Panc1 (cell line): ENCODE data around the gene CTNNBIP1. TPM values are rescaled to one million over a fixed set of nuclear protein-coding genes. Genes with fewer than 3 reads are reported as not detected.

Experiments used
- ATAC-seq: fragments of 200-7000 bp; cut with Tn5 transposase; 2 replicates; pipeline ENCODE4 v1.9.1; 2020; ENCODE audit warnings: mild to moderate bottlenecking, moderate library complexity
- BruUV-seq: library from RNA; stranded (reverse); fragments of 400-500 nt; replicated peaks from 2 replicates; lab custom pipeline; 2021; lab: Mats Ljungman, UMichigan
- CTCF ChIA-PET: fragments of 300-600 bp; sonication (Branson Sonifier 250); formaldehyde crosslinking; loops from one replicate; lab custom pipeline; 2022; ENCODE audit warnings: antibody characterized with exemption; lab: Charles Lee
- POLR2A ChIA-PET: fragments of 300-600 bp; sonication (Branson Sonifier 250); formaldehyde crosslinking; loops from one replicate; lab custom pipeline; 2022; ENCODE audit warnings: antibody characterized with exemption; lab: Charles Lee
- DNase-seq: peaks from one replicate; pipeline ENCODE4 v3.0.0-alpha.2; 2010; ENCODE audit warnings: low read depth, low spot score
- H3K27ac ChIP-seq: 2 replicates; pipeline ENCODE4 v1.5.1; 2011; ENCODE audit warnings: mild to moderate bottlenecking, low read length, inconsistent platforms
- H3K27me3 ChIP-seq: fragments of 200-500 bp; sonication (Bioruptor generic); 2 replicates; pipeline ENCODE4 v1.6.0; 2014; ENCODE audit warnings: low read length, inconsistent platforms; ENCODE audit not compliant: control insufficient read depth, insufficient read depth
- H3K36me3 ChIP-seq: fragments of 200-500 bp; sonication (Bioruptor generic); 2 replicates; pipeline ENCODE4 v1.5.1; 2014; ENCODE audit warnings: inconsistent platforms, mild to moderate bottlenecking, low read length, moderate library complexity; ENCODE audit not compliant: control insufficient read depth, insufficient read depth
- H3K4me1 ChIP-seq: 2 replicates; pipeline ENCODE4 v1.5.1; 2011; ENCODE audit warnings: inconsistent platforms, mild to moderate bottlenecking, low read length, moderate library complexity; ENCODE audit not compliant: control insufficient read depth, insufficient read depth
- H3K4me3 ChIP-seq, 2 experiments: 2 replicates each; pipeline ENCODE4 v1.5.1; 2011 to 2012; ENCODE audit warnings: low read depth in 2 of 2, low read length in 2 of 2, mild to moderate bottlenecking in 2 of 2, inconsistent platforms in 1 of 2, moderate library complexity in 1 of 2
- H3K9me3 ChIP-seq: fragments of 200-500 bp; sonication (Bioruptor generic); 2 replicates; pipeline ENCODE4 v1.5.1; 2014; ENCODE audit warnings: low read depth, mild to moderate bottlenecking, inconsistent platforms, low read length, moderate library complexity; ENCODE audit not compliant: control insufficient read depth, insufficient read depth
- CTCF ChIP-seq: fragments of 450-650 bp; IDR thresholded peaks from 2 replicates; pipeline ENCODE4 v1.5.1; 2017; ENCODE audit warnings: mild to moderate bottlenecking
- POLR2AphosphoS5 ChIP-seq: IDR thresholded peaks from 2 replicates; pipeline ENCODE4 v1.6.1; 2012; ENCODE audit warnings: mild to moderate bottlenecking, low read depth, low read length, moderate library complexity
- REST ChIP-seq, 2 experiments: IDR thresholded peaks; 2 replicates each; pipeline ENCODE4 v1.6.1; 2011 to 2012; ENCODE audit warnings: low read depth in 2 of 2, control low read depth in 1 of 2, low read length in 1 of 2, mild to moderate bottlenecking in 1 of 2, moderate library complexity in 1 of 2; ENCODE audit not compliant: insufficient read depth in 1 of 2
- SIN3A ChIP-seq: IDR thresholded peaks from 2 replicates; pipeline ENCODE4 v1.6.1; 2012; ENCODE audit warnings: low read depth, mild to moderate bottlenecking, low read length, moderate library complexity, borderline replicate concordance; ENCODE audit not compliant: insufficient read depth
- TCF7L2 ChIP-seq: IDR thresholded peaks from 2 replicates; pipeline ENCODE4 v1.6.1; 2011; ENCODE audit warnings: mild to moderate bottlenecking, low read depth, low read length, inconsistent platforms
- in situ Hi-C: cut with HindIII; loops from 2 replicates; pipeline ENCODE4 v1.10.0; 2016; ENCODE audit warnings: low sequenced_read_pairs, low pct_unique_long_range_greater_than_20kb
- intact Hi-C: fragments of 100-400 bp; cut with micrococcal nuclease; formaldehyde crosslinking; loops from one replicate; pipeline ENCODE4 v1.10.0; 2022; ENCODE audit not compliant: unreplicated experiment
- total RNA-seq: library from RNA; stranded (reverse); gene quantifications from one replicate; pipeline ENCODE4 v1.2.1, GENCODE V29; 2021; ENCODE audit not compliant: unreplicated experiment

Gene CTNNBIP1
- total RNA-seq, 1 experiment from 2014 or later, result 36.9 TPM

DNA sequence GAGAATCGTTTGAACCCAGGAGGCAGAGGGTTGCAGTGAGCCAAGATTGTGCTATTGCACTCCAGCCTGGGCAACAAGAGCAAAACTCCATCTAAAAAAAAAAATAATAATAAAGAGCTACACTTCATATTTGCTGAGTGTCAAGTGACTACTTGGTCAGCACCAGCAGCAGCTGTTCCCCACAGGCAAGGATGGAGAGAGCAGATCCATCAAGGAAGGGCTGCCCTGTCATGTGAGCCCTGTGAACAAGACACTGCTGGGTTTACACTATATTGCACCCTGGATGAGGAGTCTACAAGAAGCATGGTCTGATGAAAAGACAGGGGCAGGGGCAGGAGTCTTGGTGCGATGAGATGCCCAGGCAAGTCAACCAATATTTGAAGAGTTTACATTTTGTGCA, 3.6 kb downstream of the CTNNBIP1 start:
- CTCF ChIA-PET, result no interaction called here
- DNase-seq (no peak), ATAC-seq (no peak)
- TF ChIP-seq CTCF, result no peak
- TF ChIP-seq REST (IDR thresholded peaks at IDR 0.05; ENCODE audit: insufficient read depth in 1 of 2, low read depth in 2 of 2, low read length in 1 of 2), result no peak
- Histone ChIP-seq H3K36me3 (no peaks in the 10 kb centered on the region; the same call in 1 of the 2 replicates), H3K9me3 (no peaks in the 10 kb centered on the region), H3K4me3 (no peak overlapping the region), H3K27ac (no peak overlapping the region), H3K4me1 (peaks cover 18% of the 10 kb centered on the region), H3K27me3 (no peaks in the 10 kb centered on the region)
- BruUV-seq, result no TSS peak
- POLR2A ChIA-PET, result no interaction called here
- in situ Hi-C loops (no loop called here), intact Hi-C loops (no loop called here)

DNA sequence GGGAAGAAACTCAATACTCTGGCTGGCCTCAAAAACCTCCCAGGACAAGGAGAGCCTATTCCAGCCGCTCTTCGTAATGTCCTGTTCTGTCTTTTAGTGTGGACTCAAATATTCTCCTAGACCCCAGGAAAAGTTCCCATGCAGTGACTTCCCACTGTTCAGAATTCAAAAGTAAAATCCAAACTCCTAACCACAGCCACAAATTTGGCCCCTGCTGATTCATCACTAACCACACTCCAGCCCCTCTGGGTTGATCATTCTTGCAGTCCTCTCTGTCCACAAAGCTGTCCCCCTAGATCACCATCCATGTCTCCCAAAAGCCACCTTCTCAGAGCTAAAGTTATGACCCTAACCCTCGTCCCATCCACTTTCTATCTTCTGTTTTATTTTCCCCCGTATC, 5.1 kb downstream of the CTNNBIP1 start:
- ChIA-PET CTCF (no interaction called here), POLR2A (interaction anchor here (1.1 kb wide), 1 partner anchor 12 kb away, joined by 5 read pairs; no protein-coding TSS in a partner anchor)
- intact Hi-C loops, result no loop called here
- in situ Hi-C loops, result no loop called here
- H3K9me3 ChIP-seq, result no peaks in the 10 kb centered on the region
- no peak overlapping the region for H3K4me3 ChIP-seq
- no TSS peak for BruUV-seq
- ATAC-seq (no peak), DNase-seq (no peak)
- no peak overlapping the region for H3K27ac ChIP-seq
- H3K36me3 ChIP-seq, result no peaks in the 10 kb centered on the region; the same call in 1 of the 2 replicates
- H3K4me1 ChIP-seq, result peaks cover 33% of the 10 kb centered on the region
- TF ChIP-seq POLR2AphosphoS5 (no peak), REST (IDR thresholded peaks at IDR 0.05; ENCODE audit: insufficient read depth in 1 of 2, low read depth in 2 of 2, low read length in 1 of 2) (no peak), SIN3A (no peak), CTCF (no peak), TCF7L2 (no peak)
- H3K27me3 ChIP-seq, result no peaks in the 10 kb centered on the region
